HG02642 (cell line): ENCODE data around the gene TBCD.

Experiments
- ATAC-seq: cut with Tn5 transposase; IDR thresholded peaks from one replicate; pipeline ENCODE4 v1.9.1; 2021; ENCODE audit warnings: mild to moderate bottlenecking; ENCODE audit not compliant: unreplicated experiment, poor library complexity

The TBCD gene

DNA sequence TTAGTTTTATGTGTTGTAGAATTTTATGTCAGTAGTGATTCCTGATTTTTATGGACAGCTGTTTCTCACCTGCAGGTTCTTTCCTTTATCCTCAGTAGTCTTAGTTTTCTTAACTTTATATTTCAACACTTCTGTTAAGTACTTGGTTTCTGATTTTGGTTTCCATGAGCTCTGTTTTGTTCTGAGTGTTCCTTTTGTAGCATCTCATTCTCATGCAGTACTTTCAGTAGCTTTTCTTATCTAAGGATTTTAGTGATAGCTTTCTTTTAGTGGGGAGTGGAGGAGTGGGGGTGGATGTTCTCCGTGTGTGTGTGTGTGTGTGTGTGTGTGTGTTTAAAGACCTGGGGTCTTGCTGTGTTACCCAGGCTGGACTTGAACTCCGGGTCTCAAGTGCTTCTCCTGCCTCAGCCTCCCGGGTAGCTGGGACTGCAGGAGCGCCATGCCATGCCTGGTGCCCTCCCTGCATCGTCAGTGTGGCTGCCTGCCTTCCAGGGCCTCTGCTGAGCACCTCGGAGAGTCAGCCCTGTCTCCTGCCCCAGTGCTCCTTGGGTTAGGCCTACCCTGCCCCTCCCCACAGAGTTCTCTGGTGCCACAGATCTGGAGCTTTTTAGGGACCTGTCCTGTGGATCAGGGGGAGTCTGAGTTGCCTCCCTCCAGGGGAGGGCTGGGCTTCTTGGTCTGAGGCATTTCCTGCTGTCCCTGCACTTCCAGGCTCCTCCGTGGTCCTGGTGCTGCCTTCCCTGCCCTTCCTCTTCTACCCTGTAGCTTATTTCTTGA is 92.2 kb downstream of the TBCD start:
- no peak for ATAC-seq

DNA sequence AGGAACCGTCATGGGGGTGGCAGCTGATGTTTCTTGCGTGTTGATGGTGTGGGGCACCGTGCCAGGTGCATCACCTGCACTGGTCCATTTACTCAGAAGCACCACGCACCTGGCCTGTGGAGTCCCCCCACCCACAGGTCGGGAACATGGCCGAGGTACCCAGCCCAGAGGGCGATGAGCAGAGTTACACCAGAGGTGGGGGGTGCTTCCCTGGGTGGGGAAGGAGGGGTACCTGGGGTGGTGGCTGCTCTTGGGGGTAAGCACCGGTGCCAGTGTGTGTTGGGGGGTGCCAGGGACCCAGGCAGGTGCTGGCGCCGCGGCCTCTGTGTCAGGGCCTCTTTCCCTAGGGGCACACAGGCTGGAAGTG is 92.9 kb downstream of the TBCD start:
- no peak for ATAC-seq

DNA sequence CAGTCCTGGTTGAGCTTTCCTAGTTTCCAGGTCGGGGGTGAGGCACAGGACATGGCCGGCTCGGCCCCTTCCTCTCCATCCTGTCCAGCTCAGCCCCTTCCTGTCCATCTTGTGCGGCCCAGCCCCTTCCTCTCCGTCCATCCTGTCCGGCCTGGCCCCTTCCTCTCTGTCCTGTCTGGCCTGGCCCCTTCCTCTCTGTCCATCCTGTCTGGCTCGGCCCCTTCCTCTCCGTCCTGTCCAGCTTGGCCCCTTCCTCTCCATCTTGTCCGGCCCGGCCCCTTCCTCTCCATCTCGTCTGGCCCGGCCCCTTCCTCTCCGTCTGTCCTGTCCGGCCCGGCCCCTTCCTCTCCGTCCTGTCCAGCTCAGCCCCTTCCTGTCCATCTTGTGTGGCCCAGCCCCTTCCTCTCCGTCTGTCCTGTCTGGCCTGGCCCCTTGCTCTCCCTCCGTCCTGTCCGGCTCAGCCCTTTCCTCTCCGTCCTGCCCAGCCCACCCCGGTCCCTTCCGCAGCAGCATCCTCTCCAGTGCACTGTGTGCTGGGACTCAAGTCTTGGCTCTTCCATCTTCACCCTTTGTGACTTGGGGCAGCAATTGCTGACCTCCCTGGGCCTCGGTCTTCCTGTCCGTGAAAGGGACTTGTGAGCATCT is 93.4 kb downstream of the TBCD start:
- ATAC-seq: no peak

DNA sequence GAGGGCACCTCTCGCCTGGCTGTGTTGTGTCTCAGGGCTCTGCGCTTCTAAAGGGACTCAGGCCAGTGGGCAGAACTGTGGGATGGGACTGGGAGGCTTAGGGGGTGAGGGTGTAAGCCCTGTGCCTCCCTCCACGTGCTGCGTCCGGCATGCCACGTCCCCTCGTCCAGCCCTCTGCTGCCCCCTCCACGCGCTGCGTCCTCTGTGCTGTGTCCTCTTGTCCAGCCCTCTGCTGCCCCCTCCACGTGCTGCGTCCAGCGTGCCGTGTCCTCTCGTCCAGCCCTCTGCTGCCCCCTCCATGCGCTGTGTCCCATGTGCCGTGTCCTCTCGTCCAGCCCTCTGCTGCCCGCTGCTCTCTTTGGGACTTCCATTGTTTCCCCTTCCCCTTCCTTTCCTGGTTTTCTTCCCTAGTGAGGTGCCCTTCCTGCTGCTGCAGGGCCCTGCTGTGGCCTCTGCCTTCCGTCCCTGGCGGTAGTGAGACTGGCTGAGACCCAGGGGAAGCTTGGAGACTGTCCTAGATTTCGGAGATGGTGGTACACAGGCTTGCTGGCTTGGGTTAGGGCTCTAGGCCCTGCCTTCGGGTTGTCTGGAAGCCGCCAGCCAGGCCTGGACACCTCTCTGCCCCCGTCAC is 94.3 kb downstream of the TBCD start:
- no peak for ATAC-seq

DNA sequence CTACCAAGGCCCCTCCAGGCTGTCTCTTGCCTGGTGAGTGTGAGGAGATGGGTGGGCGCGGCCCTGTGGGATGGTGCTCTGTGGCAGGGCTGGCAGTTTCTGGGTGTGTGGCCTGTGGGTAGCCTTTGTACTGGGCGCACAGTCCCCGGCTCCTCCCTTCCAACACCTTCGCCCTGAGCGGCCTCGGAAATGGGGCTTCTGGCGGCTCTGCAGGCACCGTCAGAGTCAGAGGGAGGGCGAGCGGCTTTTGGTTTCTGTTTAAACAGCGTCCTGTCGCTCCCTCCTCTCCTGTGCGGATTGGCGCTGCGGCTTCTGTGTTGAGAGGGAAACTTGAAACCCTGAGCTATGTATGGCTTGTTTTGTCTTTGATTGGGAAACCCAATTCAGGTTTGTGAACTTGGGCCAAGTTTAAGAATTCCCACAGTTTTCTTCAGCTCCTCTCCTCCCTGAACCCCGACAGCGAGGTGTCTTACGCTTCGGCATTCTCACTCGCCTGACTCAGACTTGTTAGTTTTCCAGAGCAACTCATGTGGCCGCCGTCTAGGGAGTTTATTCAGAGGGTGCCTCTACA is 96.2 kb downstream of the TBCD start:
- no peak for ATAC-seq

DNA sequence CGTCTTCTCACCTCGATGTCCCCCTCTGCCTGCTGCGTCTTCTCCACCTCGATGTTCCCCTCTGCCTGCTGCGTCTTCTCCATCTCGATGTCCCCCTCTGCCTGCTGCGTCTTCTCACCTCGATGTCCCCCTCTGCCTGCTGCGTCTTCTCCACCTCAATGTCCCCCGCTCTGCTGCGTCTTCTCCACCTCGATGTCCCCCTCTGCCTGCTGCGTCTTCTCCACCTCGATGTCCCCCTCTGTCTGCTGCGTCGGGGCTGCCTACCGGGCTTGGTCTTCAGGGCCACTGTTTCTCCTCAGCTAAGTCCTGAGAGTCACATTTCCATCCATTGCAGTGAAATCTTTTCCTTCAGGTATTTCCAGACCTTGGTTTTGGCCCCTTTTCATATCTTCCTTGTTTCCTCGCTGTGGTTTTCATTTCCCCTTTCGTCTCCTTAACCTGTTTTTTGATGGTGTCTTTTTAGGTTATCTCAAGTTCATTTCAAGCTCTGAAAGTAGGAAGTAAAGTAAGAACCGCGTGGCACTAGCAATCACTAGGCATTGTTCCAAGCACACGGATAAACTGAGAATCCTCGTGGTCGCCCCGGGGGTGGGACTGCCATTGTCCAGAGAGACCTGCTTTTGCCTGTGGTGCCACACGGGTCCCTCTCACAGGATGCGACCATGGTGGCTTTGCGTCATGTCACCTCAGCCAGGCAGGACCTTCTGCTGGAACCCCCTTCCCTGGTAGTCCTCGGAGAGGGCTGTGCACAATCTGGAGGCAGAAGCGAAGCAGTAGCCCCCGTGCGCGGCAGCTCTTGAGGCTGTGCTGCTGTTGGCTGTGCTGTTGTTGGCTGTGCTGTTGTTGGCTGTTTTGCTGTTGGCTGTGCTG is 97.4 kb downstream of the TBCD start:
- ATAC-seq: no peak

DNA sequence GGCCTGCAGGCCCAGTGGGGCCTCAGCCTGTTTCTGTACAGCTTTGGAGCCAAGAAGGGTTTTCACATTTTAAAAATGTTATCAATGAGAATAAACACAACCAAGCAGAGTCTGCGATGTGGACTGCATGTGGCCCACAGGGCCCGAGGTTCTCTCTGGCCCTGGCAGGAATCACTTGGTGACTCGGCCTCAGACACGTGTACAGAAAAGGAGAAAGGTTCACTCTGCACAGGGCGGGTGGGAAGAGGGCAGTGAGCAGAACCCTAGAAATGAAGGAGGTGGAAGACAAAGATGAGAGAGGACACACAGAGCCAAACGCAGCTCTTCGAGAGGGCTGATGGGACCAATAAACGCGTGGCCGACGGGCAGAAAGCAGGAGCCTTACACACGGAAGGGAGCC is 99.5 kb downstream of the TBCD start:
- ATAC-seq: no peak

DNA sequence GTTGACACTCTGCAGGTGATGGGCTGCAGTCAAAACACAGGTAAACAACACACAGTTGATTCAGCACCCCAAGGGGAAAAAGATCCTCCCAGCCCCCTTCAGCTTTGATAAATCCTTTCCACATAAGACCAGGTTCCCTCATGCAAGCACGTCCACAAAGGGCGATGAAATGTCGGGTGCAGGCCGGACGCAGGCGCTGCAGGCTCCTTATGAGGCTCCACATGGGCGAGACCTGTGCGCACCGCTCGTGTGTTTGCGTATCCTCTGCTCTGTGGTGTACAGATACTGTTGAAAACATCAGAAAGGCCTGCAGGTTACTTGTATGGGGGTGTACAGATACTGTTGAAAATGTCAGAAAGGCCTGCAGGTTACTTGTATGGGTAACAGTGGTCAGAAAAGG is 102.4 kb downstream of the TBCD start:
- ATAC-seq: no peak

DNA sequence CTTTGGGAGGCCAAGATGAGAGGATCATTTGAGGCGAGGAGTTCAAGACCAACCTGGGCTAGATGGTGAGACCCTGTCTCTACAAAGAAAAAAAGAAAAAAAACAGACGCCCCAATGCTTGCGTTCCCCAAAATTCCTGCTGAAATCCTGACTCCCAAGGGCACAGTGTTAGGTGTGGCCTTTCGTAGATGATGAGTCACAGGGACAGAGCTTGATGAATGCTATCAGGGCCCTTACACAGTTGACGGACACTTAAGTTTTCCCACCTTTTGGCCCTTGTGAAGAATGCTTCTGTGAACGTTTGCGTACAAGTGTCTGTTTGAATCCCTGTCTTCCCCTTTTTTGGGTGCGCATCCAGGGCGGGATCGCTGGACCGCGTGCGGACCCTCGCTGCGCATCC is 104.5 kb downstream of the TBCD start:
- no peak for ATAC-seq

DNA sequence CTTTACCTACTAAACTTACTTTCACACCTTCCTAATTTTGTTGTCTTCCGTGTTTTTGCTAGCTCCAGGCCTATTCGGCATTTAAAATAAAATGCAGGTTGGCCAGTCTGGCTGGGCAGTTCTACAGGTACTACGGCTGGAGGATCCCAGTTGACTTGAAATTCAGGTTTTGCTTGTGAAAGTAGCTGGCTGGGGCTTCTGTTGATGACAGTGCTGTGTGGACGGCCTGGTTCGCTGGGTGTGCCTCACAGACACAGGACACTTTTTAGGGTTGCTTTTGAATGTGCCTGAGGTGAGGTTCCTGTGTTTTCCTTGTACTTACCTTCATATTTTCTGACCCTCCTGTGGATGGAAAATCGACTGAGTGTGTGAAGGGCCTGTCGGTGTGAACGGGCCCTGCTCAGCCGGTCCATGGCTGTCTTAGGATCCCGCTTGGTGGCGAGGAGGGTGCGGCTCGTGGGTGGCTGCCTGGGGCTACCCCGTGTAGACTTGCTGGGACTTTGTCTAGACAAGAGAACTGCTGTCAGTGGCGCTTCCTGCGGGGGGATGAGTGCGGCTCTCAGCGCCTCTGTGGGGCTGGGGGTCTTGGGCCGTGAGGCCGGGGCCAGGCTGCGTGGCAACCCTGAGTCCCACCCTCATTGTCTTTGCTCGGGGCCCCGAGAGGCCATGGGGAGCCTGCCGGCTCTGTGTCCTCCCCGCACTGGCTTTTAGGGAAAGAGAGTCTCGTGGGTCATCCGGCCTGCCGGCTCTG is 106.7 kb downstream of the TBCD start:
- ATAC-seq: no peak

DNA sequence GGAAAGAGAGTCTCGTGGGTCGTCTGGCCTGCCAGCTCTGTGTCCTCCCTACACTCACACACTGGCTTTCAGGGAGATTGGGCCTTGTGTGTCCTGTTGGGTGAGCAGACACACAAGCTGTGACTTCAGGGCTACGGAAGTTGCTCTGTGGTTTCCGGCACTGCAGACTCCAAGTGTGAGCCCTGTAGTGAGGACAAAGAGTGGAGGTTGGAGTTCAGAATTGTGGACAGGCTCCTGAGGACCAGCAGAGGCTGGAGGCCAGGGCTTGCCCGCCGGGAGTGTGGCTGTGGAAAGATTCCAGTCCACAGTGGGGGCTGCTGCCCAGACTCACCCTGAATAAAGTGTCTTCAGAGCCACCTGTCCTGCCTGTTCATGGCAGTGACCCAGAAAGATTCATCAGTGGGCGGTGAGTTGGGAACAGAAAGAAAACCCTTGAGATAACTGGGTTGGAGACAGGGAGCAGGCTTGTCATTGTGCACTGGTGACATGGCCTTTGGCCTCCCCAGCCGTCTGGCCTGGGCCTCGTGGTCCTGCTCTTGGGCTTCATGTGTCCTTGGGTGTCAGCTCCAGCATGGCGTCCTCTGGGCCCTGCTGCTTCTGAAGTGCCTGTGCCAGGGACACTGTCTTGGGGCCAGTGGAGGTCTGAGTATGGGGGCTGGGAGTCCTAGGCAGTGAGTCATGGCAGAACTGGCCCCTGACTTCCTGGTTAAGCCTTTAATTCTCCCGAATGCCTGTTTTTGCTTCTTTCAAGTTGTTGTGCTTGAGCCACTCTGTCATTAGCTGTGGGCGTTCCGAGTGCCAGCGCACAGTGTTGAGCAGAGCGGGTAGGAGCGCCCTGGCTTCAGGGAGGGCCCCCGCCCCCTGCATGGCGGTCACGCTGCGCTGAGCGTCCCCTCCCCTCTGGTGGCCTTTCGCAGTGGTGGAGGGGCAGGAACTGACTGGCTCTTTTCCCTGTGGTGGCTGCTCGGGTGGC is 107.9 kb downstream of the TBCD start:
- peak; percentile 35 for ATAC-seq

DNA sequence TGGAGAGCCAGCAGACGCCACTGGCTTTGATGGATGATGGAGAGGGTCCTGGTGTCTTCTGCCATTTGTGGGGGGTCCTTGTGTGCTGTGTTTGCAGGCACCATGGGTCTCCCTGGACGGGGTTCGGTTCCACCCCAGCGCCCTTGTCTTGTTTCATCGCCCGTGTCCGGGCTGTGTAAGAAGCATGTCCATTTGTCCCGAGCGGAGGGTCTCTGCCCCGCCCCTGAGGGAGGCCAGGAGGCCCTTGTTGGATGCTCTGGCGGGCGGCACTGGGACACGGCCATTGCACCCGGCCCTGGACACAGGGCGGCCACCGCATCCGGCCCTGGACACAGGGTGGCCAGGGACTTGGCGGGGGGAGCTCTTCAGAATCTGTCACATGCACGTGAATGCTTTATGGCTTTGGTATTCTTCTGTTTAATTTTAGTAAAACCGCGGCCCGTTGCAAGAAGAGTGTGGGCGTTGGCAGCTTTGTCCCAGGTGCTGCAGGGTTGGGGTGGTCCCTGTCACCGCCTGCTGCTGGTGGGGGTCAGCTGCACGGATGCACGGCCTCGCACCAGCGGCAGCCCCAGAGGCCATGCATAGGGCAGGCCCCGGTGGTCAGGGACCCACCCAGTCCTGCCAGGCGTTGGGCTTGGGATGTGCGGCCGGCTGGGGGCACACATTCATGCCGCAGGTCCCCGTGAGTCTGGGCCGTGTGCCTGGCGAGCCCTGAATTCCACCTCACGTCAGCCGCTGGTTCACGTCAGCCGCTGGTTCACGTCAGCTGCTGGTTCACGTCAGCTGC is 108.9 kb downstream of the TBCD start:
- ATAC-seq: no peak

DNA sequence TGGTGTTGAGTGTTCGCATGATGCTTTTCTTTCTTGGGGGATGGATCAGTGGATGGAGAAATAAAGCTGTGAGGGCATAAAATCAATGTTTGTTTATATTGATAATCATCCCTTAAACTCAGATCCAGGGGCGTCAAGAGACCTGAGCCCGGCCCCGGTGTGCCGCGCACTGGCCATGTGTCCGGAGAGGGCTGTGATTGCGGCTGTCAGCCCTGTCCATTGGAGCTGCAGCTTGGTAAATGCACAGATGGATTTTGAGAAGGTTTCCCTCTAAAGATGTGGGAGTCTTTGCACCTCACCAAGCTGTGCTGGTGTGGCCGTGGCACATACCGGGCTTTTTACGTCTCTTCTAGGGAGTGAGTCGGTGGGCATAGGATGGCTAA is 109.5 kb downstream of the TBCD start:
- no peak for ATAC-seq

DNA sequence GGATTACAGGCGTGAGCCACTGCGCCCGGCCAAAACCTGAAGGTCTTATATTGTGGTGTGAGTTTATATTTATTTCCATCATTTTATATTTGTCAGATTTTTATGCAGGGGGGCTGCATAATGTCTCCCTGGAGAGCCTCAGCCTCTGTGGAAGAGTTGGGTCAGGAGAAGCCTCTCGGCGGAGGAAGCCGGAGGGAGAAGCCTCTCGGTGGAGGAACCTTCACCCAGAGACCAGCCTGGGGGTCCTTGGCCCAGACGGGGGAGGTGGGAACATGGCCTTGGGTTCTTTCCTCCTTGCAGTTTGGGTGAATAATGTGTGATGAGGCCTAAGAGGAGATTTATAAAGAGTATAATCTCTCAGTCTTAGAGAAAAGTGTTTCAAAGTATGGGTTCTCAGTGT is 110.3 kb downstream of the TBCD start:
- ATAC-seq: no peak

DNA sequence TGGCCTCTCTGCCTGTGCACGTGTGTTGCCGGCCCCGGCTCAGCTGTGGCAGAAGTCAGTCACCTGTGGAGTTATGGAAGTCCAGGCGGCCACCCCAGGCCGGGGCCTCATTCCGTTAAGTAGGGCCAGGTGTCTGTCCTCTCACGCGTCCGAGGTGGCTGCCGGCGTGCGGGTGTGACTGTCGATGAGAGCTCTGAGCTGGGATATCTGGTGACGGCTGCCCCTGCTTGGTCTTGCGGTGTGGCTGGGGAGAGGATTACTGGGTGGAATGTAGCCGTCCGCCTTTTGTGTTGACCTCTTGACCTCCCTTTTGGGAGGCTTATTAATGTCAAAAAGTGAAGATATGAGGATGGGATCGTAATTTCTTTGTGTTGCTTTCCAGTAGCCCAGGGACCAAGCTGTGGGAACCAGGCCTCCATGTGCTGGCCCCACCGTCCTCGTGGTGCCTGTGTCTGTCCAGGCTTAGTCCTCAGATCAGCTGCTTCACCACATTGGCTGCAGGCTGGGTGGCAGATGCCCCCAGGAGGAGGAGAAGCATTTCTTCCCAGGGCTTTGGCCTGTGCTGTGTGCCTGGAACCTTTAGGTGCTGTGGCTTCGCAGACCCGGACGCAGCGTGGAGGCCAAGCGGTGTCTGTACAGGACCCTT is 111.0 kb downstream of the TBCD start:
- ATAC-seq: no peak

DNA sequence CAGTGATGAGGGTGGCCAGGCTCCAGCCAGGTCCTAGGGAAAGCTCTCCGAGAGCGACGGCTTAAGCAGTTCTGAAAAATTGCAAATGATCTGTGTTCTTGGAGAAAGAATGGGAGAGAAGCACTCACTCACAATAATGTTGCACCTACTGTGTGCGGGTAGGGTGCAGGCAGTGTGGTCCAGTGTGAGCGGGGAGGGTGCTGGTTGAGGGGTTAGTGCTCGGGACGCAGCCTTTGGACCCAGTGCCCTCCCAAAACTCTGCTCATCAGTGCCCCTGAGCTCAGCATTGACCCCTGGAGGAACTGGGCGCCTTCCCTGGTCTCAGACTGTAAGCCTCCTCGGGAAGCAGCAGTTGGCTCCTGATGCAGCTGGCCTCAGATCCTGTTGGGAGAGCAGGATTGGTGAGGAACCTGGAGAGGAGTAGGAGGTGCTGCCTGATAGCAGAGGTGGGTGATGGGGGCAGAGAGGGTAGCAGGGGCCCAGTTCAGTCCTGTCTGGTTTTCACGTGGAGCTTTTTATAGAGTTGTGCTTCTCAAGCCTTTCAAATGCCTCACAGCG is 111.6 kb downstream of the TBCD start:
- no peak for ATAC-seq
